HL-60 (cell line): ENCODE results near the gene PLXDC2.

Experiments used
- DNase-seq, 2 experiments: peaks; one replicate each; pipeline ENCODE4 v3.0.0-alpha.2; 2010 to 2020; ENCODE audit warnings: low read depth in 1 of 2, low spot score in 1 of 2
- H3K27ac ChIP-seq: fragments of 250-450 bp; sonication (Bioruptor Pico); replicated peaks from 2 replicates; pipeline ENCODE4 v1.5.1; 2020; ENCODE audit warnings: mild to moderate bottlenecking, moderate library complexity
- H3K27me3 ChIP-seq: fragments of 250-450 bp; sonication (Bioruptor Pico); 2 replicates; pipeline ENCODE4 v1.5.1; 2021; ENCODE audit warnings: mild to moderate bottlenecking, moderate library complexity; ENCODE audit not compliant: insufficient read depth, poor library complexity, severe bottlenecking
- H3K4me3 ChIP-seq: replicated peaks from 2 replicates; pipeline ENCODE4 v1.5.1; 2011; ENCODE audit warnings: mild to moderate bottlenecking, control low read depth, low read length; ENCODE audit not compliant: insufficient read depth
- CTCF ChIP-seq: IDR thresholded peaks from one replicate; pipeline ENCODE4 v1.5.1; 2011; ENCODE audit warnings: low read length, control low read depth, inconsistent platforms; ENCODE audit not compliant: insufficient read depth
- GABPA ChIP-seq: IDR thresholded peaks from 2 replicates; pipeline ENCODE4 v1.6.1; 2012; ENCODE audit warnings: low read depth
- POLR2AphosphoS5 ChIP-seq: IDR thresholded peaks from 2 replicates; pipeline ENCODE4 v1.6.1; 2012; ENCODE audit warnings: low read depth
- REST ChIP-seq: IDR thresholded peaks from 2 replicates; pipeline ENCODE4 v1.6.1; 2012; ENCODE audit warnings: low read depth; ENCODE audit not compliant: insufficient replicate concordance
- SPI1 ChIP-seq: IDR thresholded peaks from 2 replicates; pipeline ENCODE4 v1.6.1; 2012; ENCODE audit warnings: low read depth, mild to moderate bottlenecking, borderline replicate concordance

PLXDC2 gene

GRCh38 chr10:19921300-19922140 is 105.3 kb downstream of the PLXDC2 start:
- Histone ChIP-seq H3K4me3 (no peak overlapping the region), H3K27ac (no peak overlapping the region), H3K27me3 (no peaks in the 10 kb centered on the region)
- no peak for TF ChIP-seq POLR2AphosphoS5
- TF ChIP-seq SPI1, result no peak
- no peak for TF ChIP-seq GABPA
- no peak for TF ChIP-seq CTCF
- TF ChIP-seq REST, result no peak
- DNase-seq, result no peak

- Histone ChIP-seq H3K4me3 (no peak overlapping the region), H3K27me3 (no peaks in the 10 kb centered on the region), H3K27ac (no peak overlapping the region)
- TF ChIP-seq GABPA (no peak), CTCF (no peak), POLR2AphosphoS5 (no peak), REST (no peak), SPI1 (no peak)
- DNase-seq, result no peak
These were observed 106.2 kb downstream of the PLXDC2 start for GRCh38 chr10:19922236-19922963.

- no peak for TF ChIP-seq REST
- TF ChIP-seq CTCF, result no peak
- TF ChIP-seq POLR2AphosphoS5, result no peak
- TF ChIP-seq GABPA, result no peak
- no peak for TF ChIP-seq SPI1
- no peak overlapping the region for H3K27ac ChIP-seq
- no peak for DNase-seq
These were observed 108.8 kb downstream of the PLXDC2 start for GRCh38 chr10:19925064-19925463.

More at GRCh38 chr10:19925064-19925463, 108.8 kb downstream of the PLXDC2 start:
- no peak overlapping the region for H3K4me3 ChIP-seq
- H3K27me3 ChIP-seq, result no peaks in the 10 kb centered on the region
